ENCODE results near the gene PFKFB2. TPM values are rescaled to one million over a fixed set of nuclear protein-coding genes. Genes with fewer than 3 reads are reported as not detected.

Gene PFKFB2
- total and polyA plus RNA-seq, 2 of the 8 experiments (the other 6 are each of a cell fraction or from before 2014, with no cell fraction given), result 6.7 to 19.1 TPM

GRCh38 chr1:207049054-207049453 lies 4.0 kb upstream of the PFKFB2 start (continued):
- TF ChIP-seq PHF8 (conservative IDR thresholded peaks at IDR 0.05; ENCODE audit: low read depth, low read length) (no peak), RFX5 (IDR thresholded peaks at IDR 0.05; ENCODE audit: borderline replicate concordance, low read depth, low read length) (no peak), RAD21 (IDR thresholded peaks at IDR 0.05 in 1 of 2, conservative IDR thresholded peaks at IDR 0.05 in 1 of 2; ENCODE audit: low read depth in 2 of 2, low read length in 2 of 2) (no peak), E2F6 (IDR thresholded peaks at IDR 0.05) (no peak)

Measured in H1 (cell line).